Osteoblast (primary cell): ENCODE measurements around the gene HPRT1. TPM values are rescaled to one million over a fixed set of nuclear protein-coding genes. Genes with fewer than 3 reads are reported as not detected.

Source experiments
- DNase-seq: peaks from one replicate; pipeline ENCODE4 v3.0.0; 2011; ENCODE audit warnings: low spot score, mixed read lengths; ENCODE audit not compliant: insufficient read length; ENCODE audit errors: missing footprints
- H2AFZ ChIP-seq: 2 replicates; pipeline ENCODE4 v1.6.0; 2011; ENCODE audit warnings: mild to moderate bottlenecking, low read length
- H3K27ac ChIP-seq: 2 replicates; pipeline ENCODE4 v1.5.1; 2011; ENCODE audit warnings: mild to moderate bottlenecking, low read depth, low read length, moderate library complexity
- H3K27me3 ChIP-seq: 2 replicates; pipeline ENCODE4 v1.6.0; 2012; ENCODE audit warnings: mild to moderate bottlenecking, control low read depth, inconsistent platforms, low read length, moderate library complexity; ENCODE audit not compliant: insufficient read depth
- H3K36me3 ChIP-seq: 2 replicates; pipeline ENCODE4 v1.5.1; 2011; ENCODE audit warnings: mild to moderate bottlenecking, low read length, control low read depth, moderate library complexity; ENCODE audit not compliant: insufficient read depth
- H3K4me1 ChIP-seq: 2 replicates; pipeline ENCODE4 v1.5.1; 2011; ENCODE audit warnings: mild to moderate bottlenecking, low read length, control low read depth, moderate library complexity; ENCODE audit not compliant: insufficient read depth
- H3K4me2 ChIP-seq: 2 replicates; pipeline ENCODE4 v1.6.0; 2011; ENCODE audit warnings: mild to moderate bottlenecking, low read length; ENCODE audit not compliant: insufficient read depth
- H3K4me3 ChIP-seq: fragments of 200-600 bp; sonication (generic); 3 replicates; pipeline ENCODE4 v1.5.1; 2012; ENCODE audit warnings: mild to moderate bottlenecking, low read length, inconsistent platforms; ENCODE audit not compliant: insufficient read depth
- H3K79me2 ChIP-seq: 2 replicates; pipeline ENCODE4 v1.6.0; 2012; ENCODE audit warnings: mild to moderate bottlenecking, low read length, control low read depth, inconsistent platforms; ENCODE audit not compliant: insufficient read depth
- H3K9me3 ChIP-seq: 2 replicates; pipeline ENCODE4 v1.5.1; 2011; ENCODE audit warnings: low read depth, low read length, control low read depth
- H4K20me1 ChIP-seq: 2 replicates; pipeline ENCODE4 v1.6.0; 2012; ENCODE audit warnings: mild to moderate bottlenecking, low read length, control low read depth; ENCODE audit not compliant: insufficient read depth
- total RNA-seq: library from RNA; depleted of rRNA; stranded (reverse); fragments of >200 nt; gene quantifications from 2 replicates; pipeline ENCODE4 v1.2.3, GENCODE V29; 2012
- TF ChIP-seq, protein P1 (sequence below): IDR thresholded peaks from 2 replicates; pipeline ENCODE4 v1.5.1; 2011; ENCODE audit warnings: mild to moderate bottlenecking, low read depth, low read length, moderate library complexity; ENCODE audit errors: extremely low read depth

The HPRT1 gene
- total RNA-seq, 1 donor, result 6.2 TPM

DNA sequence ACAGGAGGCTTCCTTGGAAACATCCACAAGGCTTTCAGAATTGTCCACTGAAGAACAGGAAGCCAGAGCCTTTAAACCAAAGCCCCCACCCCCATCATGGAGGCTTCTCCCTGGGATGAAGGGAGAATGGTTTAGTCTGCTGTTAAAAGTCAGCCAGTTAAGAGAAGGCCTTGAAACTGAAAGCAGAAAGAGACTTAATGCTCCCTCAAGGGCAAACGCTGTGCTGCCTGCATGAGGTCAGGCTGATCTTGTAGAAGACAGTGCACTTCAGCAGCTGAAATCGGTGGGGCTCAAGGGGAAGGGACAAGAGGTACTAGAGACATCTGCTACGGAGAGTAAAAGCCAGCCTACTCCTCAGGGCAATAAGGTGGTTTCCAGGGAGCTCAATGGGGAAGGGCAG is 69.0 kb downstream of the HPRT1 start:
- no peaks in the 10 kb centered on the region for H3K79me2 ChIP-seq
- DNase-seq, result no peak
- no peak overlapping the region for H3K27ac ChIP-seq
- H3K4me2 ChIP-seq, result no peak overlapping the region
- H3K4me1 ChIP-seq, result peaks cover 12% of the 10 kb centered on the region
- no peaks in the 10 kb centered on the region for H3K9me3 ChIP-seq
- H3K27me3 ChIP-seq, result no peaks in the 10 kb centered on the region
- TF ChIP-seq, protein P1, sequence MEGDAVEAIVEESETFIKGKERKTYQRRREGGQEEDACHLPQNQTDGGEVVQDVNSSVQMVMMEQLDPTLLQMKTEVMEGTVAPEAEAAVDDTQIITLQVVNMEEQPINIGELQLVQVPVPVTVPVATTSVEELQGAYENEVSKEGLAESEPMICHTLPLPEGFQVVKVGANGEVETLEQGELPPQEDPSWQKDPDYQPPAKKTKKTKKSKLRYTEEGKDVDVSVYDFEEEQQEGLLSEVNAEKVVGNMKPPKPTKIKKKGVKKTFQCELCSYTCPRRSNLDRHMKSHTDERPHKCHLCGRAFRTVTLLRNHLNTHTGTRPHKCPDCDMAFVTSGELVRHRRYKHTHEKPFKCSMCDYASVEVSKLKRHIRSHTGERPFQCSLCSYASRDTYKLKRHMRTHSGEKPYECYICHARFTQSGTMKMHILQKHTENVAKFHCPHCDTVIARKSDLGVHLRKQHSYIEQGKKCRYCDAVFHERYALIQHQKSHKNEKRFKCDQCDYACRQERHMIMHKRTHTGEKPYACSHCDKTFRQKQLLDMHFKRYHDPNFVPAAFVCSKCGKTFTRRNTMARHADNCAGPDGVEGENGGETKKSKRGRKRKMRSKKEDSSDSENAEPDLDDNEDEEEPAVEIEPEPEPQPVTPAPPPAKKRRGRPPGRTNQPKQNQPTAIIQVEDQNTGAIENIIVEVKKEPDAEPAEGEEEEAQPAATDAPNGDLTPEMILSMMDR, result no peak
- H3K36me3 ChIP-seq, result no peaks in the 10 kb centered on the region
- no peak overlapping the region for H3K4me3 ChIP-seq
- H2AFZ ChIP-seq, result no peak overlapping the region
- no peaks in the 10 kb centered on the region for H4K20me1 ChIP-seq

DNA sequence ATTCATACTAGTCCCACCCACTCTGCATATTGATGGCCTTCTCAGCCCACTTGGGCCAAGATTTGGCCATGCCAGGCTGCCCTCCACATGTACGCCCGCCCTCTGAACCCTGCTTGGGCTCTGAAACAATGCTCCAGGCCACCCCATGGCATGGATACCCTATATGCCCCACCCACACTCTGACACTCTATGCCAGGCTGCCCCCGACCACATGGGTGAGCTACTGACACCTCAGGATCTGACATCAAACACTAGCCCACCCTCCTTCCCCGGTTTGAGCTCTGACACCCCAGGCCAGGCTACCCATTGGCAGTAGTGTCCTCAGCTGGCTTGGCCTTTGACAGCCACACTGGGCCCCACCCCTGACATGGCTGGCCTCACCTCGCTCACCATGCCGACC is 69.5 kb downstream of the HPRT1 start:
- no peaks in the 10 kb centered on the region for H3K9me3 ChIP-seq
- no peaks in the 10 kb centered on the region for H3K27me3 ChIP-seq
- no peaks in the 10 kb centered on the region for H3K79me2 ChIP-seq
- no peak overlapping the region for H3K27ac ChIP-seq
- TF ChIP-seq, protein P1, result no peak
- DNase-seq, result no peak
- no peak overlapping the region for H3K4me2 ChIP-seq
- H2AFZ ChIP-seq, result no peak overlapping the region
- no peak overlapping the region for H3K4me3 ChIP-seq
- H3K4me1 ChIP-seq, result peaks cover 12% of the 10 kb centered on the region
- no peaks in the 10 kb centered on the region for H4K20me1 ChIP-seq
- no peaks in the 10 kb centered on the region for H3K36me3 ChIP-seq

GRCh38 chrX:134530845-134531244 is 70.9 kb downstream of the HPRT1 start:
- Histone ChIP-seq H3K4me1 (peaks cover 3% of the 10 kb centered on the region), H3K4me2 (no peak overlapping the region), H3K9me3 (no peaks in the 10 kb centered on the region), H3K27ac (no peak overlapping the region), H4K20me1 (no peaks in the 10 kb centered on the region), H3K79me2 (no peaks in the 10 kb centered on the region), H2AFZ (no peak overlapping the region), H3K27me3 (no peaks in the 10 kb centered on the region), H3K36me3 (no peaks in the 10 kb centered on the region), H3K4me3 (no peak overlapping the region)
- TF ChIP-seq, protein P1, result no peak
- DNase-seq, result no peak

DNA sequence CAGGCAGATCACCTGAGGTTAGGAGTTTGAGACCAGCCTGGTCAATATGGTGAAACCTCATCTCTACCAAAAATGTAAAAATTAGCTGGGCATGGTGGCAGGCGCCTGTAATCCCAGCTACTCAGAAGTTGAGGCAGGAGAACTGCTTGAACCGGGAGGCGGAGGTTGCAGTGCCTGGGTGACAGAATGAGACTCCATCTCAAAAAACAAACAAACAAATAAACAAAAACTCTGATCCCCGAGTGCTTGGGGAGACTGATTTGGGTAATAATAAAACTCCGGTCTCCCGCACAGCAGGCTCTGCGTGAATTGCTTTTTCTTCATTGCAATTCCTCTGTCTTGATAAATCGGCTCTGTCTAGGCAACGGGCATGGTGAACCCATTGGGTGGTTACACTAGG is 73.4 kb downstream of the HPRT1 start:
- H2AFZ ChIP-seq, result no peak overlapping the region
- TF ChIP-seq, protein P1, result no peak
- no peaks in the 10 kb centered on the region for H3K79me2 ChIP-seq
- no peak for DNase-seq
- no peak overlapping the region for H3K4me3 ChIP-seq
- H3K4me2 ChIP-seq, result no peak overlapping the region
- no peaks in the 10 kb centered on the region for H3K9me3 ChIP-seq
- H3K27me3 ChIP-seq, result no peaks in the 10 kb centered on the region
- H3K36me3 ChIP-seq, result no peaks in the 10 kb centered on the region
- no peaks in the 10 kb centered on the region for H4K20me1 ChIP-seq
- no peak overlapping the region for H3K27ac ChIP-seq
- peaks cover 11% of the 10 kb centered on the region for H3K4me1 ChIP-seq
